Measurements from ENCODE around the gene BANK1.

BANK1 gene

GRCh38 chr4:101910786-101911373, 120.3 kb downstream of the BANK1 start:
- DNase-seq = peak; percentile 1

GRCh38 chr4:101911616-101912015, 121.1 kb downstream of the BANK1 start:
- DNase-seq = no peak

GRCh38 chr4:101914761-101915160, 124.2 kb downstream of the BANK1 start:
- peak; percentile 21 for DNase-seq

GRCh38 chr4:101919373-101919977, 128.9 kb downstream of the BANK1 start:
- no peak for DNase-seq

- peak; percentile 72 for DNase-seq
Measured at GRCh38 chr4:101921370-101921769, 130.8 kb downstream of the BANK1 start.

- no peak for DNase-seq
Measured at GRCh38 chr4:101931619-101932018, 141.1 kb downstream of the BANK1 start.

GRCh38 chr4:101933855-101934254, 143.3 kb downstream of the BANK1 start:
- no peak for DNase-seq

- no peak for DNase-seq
Measured at GRCh38 chr4:101938836-101939235, 148.3 kb downstream of the BANK1 start.

GRCh38 chr4:101941816-101942358, 151.4 kb downstream of the BANK1 start:
- DNase-seq = no peak

GRCh38 chr4:101942891-101943290, 152.4 kb downstream of the BANK1 start:
- DNase-seq = no peak

GRCh38 chr4:101944649-101945048, 154.1 kb downstream of the BANK1 start:
- peak; percentile 7 for DNase-seq

- no peak for DNase-seq
Measured at GRCh38 chr4:101948055-101948454, 157.5 kb downstream of the BANK1 start.

- DNase-seq = no peak
Measured at GRCh38 chr4:101948951-101949350, 158.4 kb downstream of the BANK1 start.

- no peak for DNase-seq
Measured at GRCh38 chr4:101950258-101950979, 159.9 kb downstream of the BANK1 start.

GRCh38 chr4:101952985-101953384, 162.5 kb downstream of the BANK1 start:
- DNase-seq = no peak

GRCh38 chr4:101953949-101954348, 163.4 kb downstream of the BANK1 start:
- peak; percentile 2 for DNase-seq

- no peak for DNase-seq
Measured at GRCh38 chr4:101954351-101954750, 163.8 kb downstream of the BANK1 start.

- no peak for DNase-seq
Measured at GRCh38 chr4:101954975-101955678, 164.6 kb downstream of the BANK1 start.

GRCh38 chr4:101956068-101956825, 165.7 kb downstream of the BANK1 start:
- DNase-seq = no peak

- no peak for DNase-seq
Measured at GRCh38 chr4:101958547-101958946, 168.0 kb downstream of the BANK1 start.

- no peak for DNase-seq
Measured at GRCh38 chr4:101960431-101960830, 169.9 kb downstream of the BANK1 start.

GRCh38 chr4:101961144-101961543, 170.6 kb downstream of the BANK1 start:
- peak; percentile 32 for DNase-seq
